HG03103 (cell line): ENCODE data around the gene MLYCD.
A peak's percentile ranks its signal among the peaks of the same experiment; 100 is the strongest.

ENCODE experiments used
- ATAC-seq: cut with Tn5 transposase; IDR thresholded peaks from one replicate; pipeline ENCODE4 v1.9.1; 2021; ENCODE audit warnings: low read depth; ENCODE audit not compliant: unreplicated experiment

MLYCD gene

GRCh38 chr16:83899272-83899897 is 470 bp downstream of the MLYCD start:
- ATAC-seq, result peak; percentile 40

GRCh38 chr16:83899978-83900377 is 1.1 kb downstream of the MLYCD start:
- ATAC-seq, result no peak

DNA sequence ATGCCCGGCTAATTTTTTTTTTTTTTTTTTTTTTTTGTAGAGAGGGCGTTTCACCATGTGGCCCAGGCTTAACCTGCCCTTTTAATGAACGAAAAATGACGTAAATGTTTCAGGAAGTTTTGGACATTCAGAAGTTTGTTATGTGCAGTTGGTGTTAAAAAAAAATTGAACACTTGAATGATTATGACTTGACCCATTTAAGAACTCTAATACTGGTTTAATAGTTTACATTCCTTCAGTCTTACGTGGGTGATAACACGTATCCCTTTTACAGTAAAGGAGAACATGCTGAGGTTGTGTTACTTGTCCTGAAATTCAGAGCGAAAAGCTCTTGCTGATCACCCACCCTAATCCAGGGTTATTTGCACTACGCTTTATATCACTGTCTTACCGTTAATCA is 1.7 kb downstream of the MLYCD start:
- no peak for ATAC-seq

DNA sequence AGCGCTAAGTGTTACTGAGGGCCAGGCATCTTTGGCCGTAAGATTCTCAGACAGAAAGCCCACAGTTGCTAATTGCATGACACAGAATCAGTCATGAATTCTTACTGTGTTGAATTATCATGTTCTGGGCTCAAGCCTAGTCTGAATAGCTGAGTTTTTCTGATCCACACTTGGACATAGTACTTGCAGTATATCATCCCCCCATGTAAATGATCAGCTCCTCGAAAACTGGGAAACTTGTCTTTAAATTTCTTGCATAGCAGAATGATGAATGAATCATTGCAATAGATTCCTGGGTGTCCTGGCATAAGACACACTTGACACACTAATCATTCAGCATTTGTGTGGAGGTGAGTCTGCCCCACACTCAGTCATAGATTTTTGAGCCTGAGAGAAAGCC is 2.2 kb downstream of the MLYCD start:
- ATAC-seq, result no peak

- no peak for ATAC-seq
Observed at GRCh38 chr16:83903751-83904150, 4.8 kb downstream of the MLYCD start.

GRCh38 chr16:83906683-83907082 is 7.8 kb downstream of the MLYCD start:
- no peak for ATAC-seq

DNA sequence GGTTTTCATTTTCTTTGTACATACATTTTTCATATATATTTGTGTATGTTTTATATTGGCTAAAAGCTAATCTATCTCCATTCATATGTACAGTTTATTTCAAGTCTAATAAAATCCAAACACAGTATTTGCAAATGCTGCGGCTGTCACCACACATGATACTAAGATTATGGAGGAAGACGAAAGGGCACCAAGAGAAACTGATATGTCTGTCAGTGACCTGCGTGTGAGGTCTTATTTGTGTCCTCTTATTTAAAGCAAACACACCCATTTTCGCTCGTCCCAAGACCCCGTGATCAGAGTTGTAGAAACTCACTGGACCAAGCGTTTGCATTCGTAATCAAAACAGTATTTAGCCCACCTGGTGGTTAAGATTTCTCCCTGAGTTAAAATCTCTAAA is 8.2 kb downstream of the MLYCD start:
- no peak for ATAC-seq

GRCh38 chr16:83907631-83908250 is 8.8 kb downstream of the MLYCD start:
- ATAC-seq, result no peak

DNA sequence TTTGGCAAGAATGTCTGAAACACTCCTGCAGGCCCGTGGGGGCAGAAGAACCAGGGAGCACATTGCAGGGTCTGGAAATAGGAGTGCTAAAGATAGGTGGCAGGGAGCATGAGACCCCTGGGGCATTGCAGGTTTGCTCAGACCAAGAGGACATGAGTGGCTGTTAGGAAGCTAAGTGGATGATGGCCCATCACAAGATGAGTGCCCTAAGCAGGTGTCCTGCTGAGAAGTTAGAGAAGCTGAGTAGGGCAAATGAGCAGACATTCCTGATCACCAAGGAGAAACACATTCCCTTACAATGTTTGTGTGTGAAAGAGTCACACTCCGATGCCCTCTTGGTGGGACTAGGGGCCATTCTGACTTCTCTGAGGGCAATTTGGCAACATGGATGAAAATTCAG is 9.9 kb downstream of the MLYCD start:
- no peak for ATAC-seq

GRCh38 chr16:83911290-83911689 is 12.4 kb downstream of the MLYCD start:
- no peak for ATAC-seq

GRCh38 chr16:83912519-83913244 is 13.8 kb downstream of the MLYCD start:
- ATAC-seq, result no peak

- ATAC-seq, result no peak
Observed at GRCh38 chr16:83913245-83913633, 14.3 kb downstream of the MLYCD start.

GRCh38 chr16:83914091-83914710 is 15.3 kb downstream of the MLYCD start:
- ATAC-seq, result no peak

DNA sequence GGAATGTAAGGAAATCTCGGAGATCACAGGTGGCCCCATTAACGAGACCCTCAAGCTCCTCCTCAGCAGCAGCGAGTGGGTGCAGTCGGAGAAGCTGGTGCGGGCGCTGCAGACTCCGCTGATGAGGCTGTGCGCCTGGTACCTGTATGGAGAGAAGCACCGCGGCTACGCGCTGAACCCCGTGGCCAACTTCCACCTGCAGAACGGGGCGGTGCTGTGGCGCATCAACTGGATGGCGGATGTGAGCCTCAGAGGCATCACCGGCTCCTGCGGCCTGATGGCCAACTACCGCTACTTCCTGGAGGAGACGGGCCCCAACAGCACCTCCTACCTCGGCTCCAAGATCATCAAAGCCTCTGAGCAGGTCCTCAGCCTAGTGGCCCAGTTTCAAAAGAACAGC is 16.2 kb downstream of the MLYCD start:
- ATAC-seq, result no peak

DNA sequence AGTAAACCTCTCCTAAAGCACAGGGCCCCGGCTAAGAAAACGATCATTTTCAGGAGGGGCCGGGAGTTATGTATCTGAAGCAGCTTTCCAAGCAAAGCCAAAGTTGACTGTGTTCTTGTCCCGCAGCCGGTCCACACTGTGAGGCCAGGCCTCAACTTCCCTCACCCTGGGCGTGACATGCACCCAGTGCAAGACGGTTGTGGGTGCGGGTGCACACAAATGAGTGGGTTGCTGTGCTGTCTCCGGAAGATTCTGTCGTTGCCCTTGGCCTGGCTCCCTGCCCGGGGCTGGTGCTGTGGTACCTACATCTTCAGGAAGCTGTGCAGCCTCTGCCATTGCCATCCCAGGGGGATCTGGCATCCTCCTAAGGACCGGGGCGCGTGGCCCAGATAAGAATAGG is 16.6 kb downstream of the MLYCD start:
- no peak for ATAC-seq

- ATAC-seq, result no peak
Observed at GRCh38 chr16:83917152-83918120, 18.5 kb downstream of the MLYCD start.

DNA sequence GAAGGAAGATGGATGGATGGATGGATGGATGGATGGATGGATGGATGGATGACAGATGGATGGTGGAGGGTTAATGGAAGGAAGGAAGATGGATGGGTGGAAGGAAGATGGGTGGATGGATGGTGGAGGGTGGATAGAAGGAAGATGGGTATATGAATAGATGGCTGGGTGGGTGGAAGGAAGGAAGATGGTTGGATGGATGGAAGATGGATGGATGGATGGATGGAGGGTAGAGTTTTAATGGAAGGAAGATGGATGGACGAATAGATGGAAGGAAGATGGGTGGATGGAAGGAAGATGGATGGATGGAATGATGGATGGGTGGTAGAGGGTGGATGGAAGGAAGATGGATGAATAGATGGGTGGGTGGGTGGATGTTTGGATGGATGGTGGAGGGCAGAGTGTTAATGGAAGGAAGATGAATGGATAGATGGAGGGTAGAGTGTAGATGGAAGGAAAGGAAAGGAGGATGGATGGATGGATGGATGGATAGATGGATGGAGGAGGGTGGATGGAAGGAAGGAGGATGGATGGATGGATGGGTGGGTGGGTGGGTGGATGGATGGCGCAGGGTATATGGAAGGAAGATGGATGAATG is 22.1 kb downstream of the MLYCD start:
- ATAC-seq, result no peak

- no peak for ATAC-seq
Observed at GRCh38 chr16:83923581-83924365, 24.9 kb downstream of the MLYCD start.

DNA sequence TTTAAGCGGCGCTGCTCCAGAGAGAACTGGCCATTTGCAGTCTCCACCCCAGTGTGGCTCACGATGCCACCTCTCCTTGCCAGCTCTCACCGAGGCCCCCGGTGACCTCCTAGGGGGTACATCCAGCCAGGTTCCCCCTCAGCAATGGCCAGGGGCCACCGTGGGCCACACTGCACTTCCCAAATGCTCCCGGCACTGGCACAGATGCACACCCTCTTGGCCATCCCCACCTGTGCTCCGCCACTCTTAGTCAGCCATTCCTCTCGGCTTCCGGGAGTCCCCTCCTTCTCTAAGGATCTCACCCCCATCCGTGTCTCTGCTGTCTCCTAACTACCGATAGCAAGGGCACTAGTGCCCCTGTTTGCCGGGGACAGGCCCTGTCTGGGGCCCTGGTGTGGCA is 25.8 kb downstream of the MLYCD start:
- no peak for ATAC-seq
